Measurements from ENCODE around the gene ROBO1.

DNA sequence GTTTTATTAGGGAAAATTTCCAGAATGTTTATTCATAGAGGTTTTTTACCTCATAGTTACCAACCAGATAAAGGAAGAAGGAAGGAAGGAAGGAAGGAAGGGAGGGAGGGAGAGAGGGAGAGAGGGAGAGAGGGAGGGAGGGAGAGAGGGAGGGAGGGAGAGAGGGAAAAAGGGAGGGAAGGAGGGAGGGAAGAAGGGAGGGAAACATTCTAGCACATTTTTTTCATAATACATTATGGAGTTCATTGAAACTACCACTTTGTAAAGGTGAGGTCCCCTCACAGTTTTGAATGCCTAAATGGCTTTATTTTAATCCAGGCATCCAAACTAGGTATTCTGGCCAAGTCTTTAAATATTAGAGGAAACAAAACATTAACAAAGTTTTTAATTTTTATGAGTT, 1049.1 kb downstream of the ROBO1 start:
- TF ChIP-seq, protein P1, sequence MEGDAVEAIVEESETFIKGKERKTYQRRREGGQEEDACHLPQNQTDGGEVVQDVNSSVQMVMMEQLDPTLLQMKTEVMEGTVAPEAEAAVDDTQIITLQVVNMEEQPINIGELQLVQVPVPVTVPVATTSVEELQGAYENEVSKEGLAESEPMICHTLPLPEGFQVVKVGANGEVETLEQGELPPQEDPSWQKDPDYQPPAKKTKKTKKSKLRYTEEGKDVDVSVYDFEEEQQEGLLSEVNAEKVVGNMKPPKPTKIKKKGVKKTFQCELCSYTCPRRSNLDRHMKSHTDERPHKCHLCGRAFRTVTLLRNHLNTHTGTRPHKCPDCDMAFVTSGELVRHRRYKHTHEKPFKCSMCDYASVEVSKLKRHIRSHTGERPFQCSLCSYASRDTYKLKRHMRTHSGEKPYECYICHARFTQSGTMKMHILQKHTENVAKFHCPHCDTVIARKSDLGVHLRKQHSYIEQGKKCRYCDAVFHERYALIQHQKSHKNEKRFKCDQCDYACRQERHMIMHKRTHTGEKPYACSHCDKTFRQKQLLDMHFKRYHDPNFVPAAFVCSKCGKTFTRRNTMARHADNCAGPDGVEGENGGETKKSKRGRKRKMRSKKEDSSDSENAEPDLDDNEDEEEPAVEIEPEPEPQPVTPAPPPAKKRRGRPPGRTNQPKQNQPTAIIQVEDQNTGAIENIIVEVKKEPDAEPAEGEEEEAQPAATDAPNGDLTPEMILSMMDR (IDR thresholded peaks at IDR 0.05): no peak
- TF ChIP-seq POLR2AphosphoS5 (IDR thresholded peaks at IDR 0.05; ENCODE audit: insufficient read depth in 1 of 2, low read depth in 1 of 2) (no peak), POLR2A (IDR thresholded peaks at IDR 0.05) (no peak)

Measured in vagina (tissue), 2 donors.